H1 (cell line): ENCODE measurements around the gene GNG7.

Source experiments
- EZH2 ChIP-seq: fragments of 200-600 bp; sonication (generic); IDR thresholded peaks from 2 replicates; pipeline ENCODE4 v1.7.1; 2012; ENCODE audit warnings: low read depth, mild to moderate bottlenecking, moderate library complexity, low read length, inconsistent platforms; ENCODE audit not compliant: severe bottlenecking
- HDAC2 ChIP-seq, 2 experiments: fragments of 300-600 bp in 1 of 2; sonication (generic) in 1 of 2; IDR thresholded peaks; 2 replicates each; pipeline ENCODE4 v1.6.1; 2011 to 2012; ENCODE audit warnings: low read depth in 2 of 2, low read length in 2 of 2, mild to moderate bottlenecking in 2 of 2, moderate library complexity in 2 of 2, borderline replicate concordance in 1 of 2, inconsistent platforms in 1 of 2
- POLR2A ChIP-seq, 2 experiments: IDR thresholded peaks; 1 replicate in 1 of 2; 2 replicates in 1 of 2; pipeline ENCODE4 v1.6.1; 2011; ENCODE audit warnings: low read depth in 2 of 2, low read length in 2 of 2, mild to moderate bottlenecking in 2 of 2; ENCODE audit errors: control extremely low read depth in 1 of 2
- POLR2AphosphoS5 ChIP-seq: IDR thresholded peaks from 2 replicates; pipeline ENCODE4 v1.6.1; 2011; ENCODE audit warnings: low read depth, low read length
- TF ChIP-seq, protein P1 (sequence below), 3 experiments: IDR thresholded peaks; 1 replicate in 2 of 3; 2 replicates in 1 of 3; pipeline versions ENCODE4 v1.5.1 to v1.6.1; 2011; ENCODE audit warnings: low read length in 3 of 3, mild to moderate bottlenecking in 3 of 3, inconsistent platforms in 2 of 3, low read depth in 1 of 3, moderate library complexity in 1 of 3; ENCODE audit not compliant: insufficient read depth in 1 of 3; ENCODE audit errors: control extremely low read depth in 1 of 3

DNA sequence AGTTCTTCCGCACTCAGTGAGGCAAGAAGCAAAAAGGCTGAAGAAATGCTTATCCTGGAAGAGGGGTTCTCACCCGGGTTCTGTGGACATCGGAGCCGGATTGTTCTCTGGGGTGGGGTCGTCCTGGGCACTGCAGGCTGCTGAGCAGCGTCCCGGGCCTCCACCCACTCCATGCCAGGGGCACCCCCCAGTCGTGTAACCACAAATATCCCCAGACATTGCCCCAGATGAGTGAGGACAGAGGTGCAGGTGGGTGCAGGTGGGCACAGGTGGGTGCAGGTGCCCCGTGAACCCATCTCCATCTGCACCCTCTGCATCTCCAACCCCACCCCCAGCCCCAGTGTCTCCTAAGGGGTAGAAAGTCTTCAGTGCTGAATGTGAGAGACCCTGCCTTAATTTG, 67.5 kb downstream of the GNG7 start:
- TF ChIP-seq HDAC2 (IDR thresholded peaks at IDR 0.05; ENCODE audit: borderline replicate concordance in 1 of 2, low read depth in 2 of 2, low read length in 2 of 2) (no peak), POLR2A (IDR thresholded peaks at IDR 0.05; ENCODE audit: control extremely low read depth in 1 of 2, low read depth in 2 of 2, low read length in 2 of 2) (no peak), EZH2 (no peak), POLR2AphosphoS5 (no peak)
- TF ChIP-seq, protein P1, sequence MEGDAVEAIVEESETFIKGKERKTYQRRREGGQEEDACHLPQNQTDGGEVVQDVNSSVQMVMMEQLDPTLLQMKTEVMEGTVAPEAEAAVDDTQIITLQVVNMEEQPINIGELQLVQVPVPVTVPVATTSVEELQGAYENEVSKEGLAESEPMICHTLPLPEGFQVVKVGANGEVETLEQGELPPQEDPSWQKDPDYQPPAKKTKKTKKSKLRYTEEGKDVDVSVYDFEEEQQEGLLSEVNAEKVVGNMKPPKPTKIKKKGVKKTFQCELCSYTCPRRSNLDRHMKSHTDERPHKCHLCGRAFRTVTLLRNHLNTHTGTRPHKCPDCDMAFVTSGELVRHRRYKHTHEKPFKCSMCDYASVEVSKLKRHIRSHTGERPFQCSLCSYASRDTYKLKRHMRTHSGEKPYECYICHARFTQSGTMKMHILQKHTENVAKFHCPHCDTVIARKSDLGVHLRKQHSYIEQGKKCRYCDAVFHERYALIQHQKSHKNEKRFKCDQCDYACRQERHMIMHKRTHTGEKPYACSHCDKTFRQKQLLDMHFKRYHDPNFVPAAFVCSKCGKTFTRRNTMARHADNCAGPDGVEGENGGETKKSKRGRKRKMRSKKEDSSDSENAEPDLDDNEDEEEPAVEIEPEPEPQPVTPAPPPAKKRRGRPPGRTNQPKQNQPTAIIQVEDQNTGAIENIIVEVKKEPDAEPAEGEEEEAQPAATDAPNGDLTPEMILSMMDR (IDR thresholded peaks at IDR 0.05; ENCODE audit: control extremely low read depth in 1 of 3, insufficient read depth in 1 of 3, low read depth in 1 of 3, low read length in 3 of 3): no peak
